CD14-positive monocyte (primary cell): ENCODE data around the gene PPP6R3. TPM values are rescaled to one million over a fixed set of nuclear protein-coding genes. Genes with fewer than 3 reads are reported as not detected.
A peak's percentile ranks its signal among the peaks of the same experiment; 100 is the strongest.

ENCODE experiments used
- DNase-seq, 3 donors: peaks; one replicate each; pipeline ENCODE4 v3.0.0-alpha.2; 2011 to 2022
- H2AFZ ChIP-seq: 2 replicates; pipeline ENCODE4 v1.6.0; 2012; ENCODE audit warnings: mild to moderate bottlenecking, low read depth, low read length, inconsistent platforms; ENCODE audit not compliant: insufficient read depth, poor library complexity, severe bottlenecking
- H3K27ac ChIP-seq, 2 donors: 1 replicate in 1 of 2; 2 replicates in 1 of 2; pipeline ENCODE4 v1.5.1; 2012 to 2013; ENCODE audit warnings: low read length in 2 of 2, control low read depth in 1 of 2, inconsistent platforms in 1 of 2, low read depth in 1 of 2, mild to moderate bottlenecking in 1 of 2
- H3K27me3 ChIP-seq, 2 donors: one replicate each; pipeline versions ENCODE4 v1.6.0 to v1.6.1; 2011 to 2013; ENCODE audit warnings: low read length in 2 of 2; ENCODE audit not compliant: control insufficient read depth in 2 of 2, insufficient read depth in 2 of 2
- H3K36me3 ChIP-seq, 2 donors: replicated peaks in 1 of 2; 1 replicate in 1 of 2; 2 replicates in 1 of 2; pipeline versions ENCODE4 v1.5.1 to v1.6.1; 2012 to 2013; ENCODE audit warnings: low read length in 2 of 2, control low read depth in 1 of 2, inconsistent platforms in 1 of 2, mild to moderate bottlenecking in 1 of 2; ENCODE audit not compliant: insufficient read depth in 2 of 2, control insufficient read depth in 1 of 2
- H3K4me1 ChIP-seq, 2 donors: 1 replicate in 1 of 2; 2 replicates in 1 of 2; pipeline versions ENCODE4 v1.5.1 to v1.6.1; 2012 to 2013; ENCODE audit warnings: low read length in 2 of 2, control low read depth in 1 of 2, inconsistent platforms in 1 of 2, mild to moderate bottlenecking in 1 of 2, moderate library complexity in 1 of 2; ENCODE audit not compliant: insufficient read depth in 2 of 2, control insufficient read depth in 1 of 2
- H3K4me2 ChIP-seq: replicated peaks from 2 replicates; pipeline ENCODE3; 2012; ENCODE audit warnings: low read length, moderate library complexity, mild to moderate bottlenecking; ENCODE audit not compliant: poor library complexity, severe bottlenecking; ENCODE audit errors: extremely low read depth
- H3K4me3 ChIP-seq, 3 experiments: fragments of 200-600 bp in 1 of 3; sonication (generic) in 1 of 3; replicated peaks in 1 of 3; 1 replicate in 2 of 3; 2 replicates in 1 of 3; pipeline ENCODE4 v1.5.1; 2011 to 2013; ENCODE audit warnings: low read length in 3 of 3, mild to moderate bottlenecking in 3 of 3, control low read depth in 2 of 3, low read depth in 2 of 3, inconsistent platforms in 1 of 3, moderate library complexity in 1 of 3
- H3K79me2 ChIP-seq: 2 replicates; pipeline ENCODE4 v1.6.0; 2012; ENCODE audit warnings: mild to moderate bottlenecking, control low read depth, inconsistent platforms, low read length, moderate library complexity; ENCODE audit not compliant: insufficient read depth
- H3K9ac ChIP-seq: 2 replicates; pipeline ENCODE4 v1.6.0; 2017; ENCODE audit warnings: low read length, mild to moderate bottlenecking; ENCODE audit not compliant: insufficient read depth, poor library complexity, severe bottlenecking
- H3K9me3 ChIP-seq, 2 donors: replicated peaks in 1 of 2; 1 replicate in 1 of 2; 2 replicates in 1 of 2; pipeline versions ENCODE4 v1.5.1 to v1.6.1; 2012 to 2013; ENCODE audit warnings: low read length in 2 of 2, control low read depth in 1 of 2; ENCODE audit not compliant: control insufficient read depth in 1 of 2, insufficient read depth in 1 of 2
- H4K20me1 ChIP-seq: 2 replicates; pipeline ENCODE4 v1.6.0; 2012; ENCODE audit warnings: mild to moderate bottlenecking, low read length, control low read depth, moderate library complexity; ENCODE audit not compliant: insufficient read depth
- H3K27ac Mint-ChIP-seq, 7 donors: one replicate each; pipeline ENCODE4 v1.8.0; 2020; ENCODE audit warnings: mild to moderate bottlenecking in 7 of 7, mixed read lengths in 7 of 7, moderate library complexity in 6 of 7, inconsistent platforms in 2 of 7
- H3K27me3 Mint-ChIP-seq, 3 donors: one replicate each; pipeline ENCODE4 v1.8.0; 2021 to 2022; ENCODE audit warnings: low read depth in 3 of 3, mild to moderate bottlenecking in 3 of 3, mixed read lengths in 3 of 3, moderate library complexity in 3 of 3, inconsistent platforms in 1 of 3
- H3K36me3 Mint-ChIP-seq, 2 donors: one replicate each; pipeline ENCODE4 v1.8.0; 2020; ENCODE audit warnings: mixed read lengths in 2 of 2, inconsistent platforms in 1 of 2, mild to moderate bottlenecking in 1 of 2
- H3K4me1 Mint-ChIP-seq: one replicate; pipeline ENCODE4 v1.8.0; 2020; ENCODE audit warnings: mild to moderate bottlenecking, mixed read lengths
- H3K4me3 Mint-ChIP-seq, 2 donors: one replicate each; pipeline ENCODE4 v1.8.0; 2020; ENCODE audit warnings: mild to moderate bottlenecking in 2 of 2, mixed read lengths in 2 of 2, moderate library complexity in 1 of 2
- H3K9me3 Mint-ChIP-seq, 7 donors: one replicate each; pipeline ENCODE4 v1.8.0; 2020 to 2022; ENCODE audit warnings: mixed read lengths in 7 of 7, mild to moderate bottlenecking in 6 of 7, moderate library complexity in 6 of 7, inconsistent platforms in 2 of 7
- WGBS: methylation state at CpG from one replicate; pipeline ENCODE4 v1.1.5; 2013; ENCODE audit warnings: missing lambda C conversion rate; ENCODE audit not compliant: insufficient coverage; 5-methylcytosine and 5-hydroxymethylcytosine counted together
- intact Hi-C, 2 donors: fragments of 100-400 bp; cut with micrococcal nuclease; formaldehyde crosslinking; loops; one replicate each; pipeline versions ENCODE4 v1.15.0 to v1.15.1; 2023
- polyA plus RNA-seq, 3 donors: library from polyadenylated mRNA; depleted of rRNA in 1 of 3; unstranded in 2 of 3; stranded (reverse) in 1 of 3; fragments of 300-500 nt in 2 of 3; fragments of >200 nt in 1 of 3; fragmentation: Illumina TruSeq in 2 of 3; gene quantifications; 1 replicate in 2 of 3; 2 replicates in 1 of 3; pipeline ENCODE4 v1.2.3, GENCODE V29; 2012 to 2021
- TF ChIP-seq, protein P1 (sequence below): fragments of 200-600 bp; IDR thresholded peaks from one replicate; pipeline ENCODE4 v1.8.0; 2022; ENCODE audit warnings: antibody characterized with exemption, mild to moderate bottlenecking

Gene PPP6R3
- polyA plus RNA-seq, 3 donors, result 22.9 to 39.4 (median 38.1) TPM

DNA sequence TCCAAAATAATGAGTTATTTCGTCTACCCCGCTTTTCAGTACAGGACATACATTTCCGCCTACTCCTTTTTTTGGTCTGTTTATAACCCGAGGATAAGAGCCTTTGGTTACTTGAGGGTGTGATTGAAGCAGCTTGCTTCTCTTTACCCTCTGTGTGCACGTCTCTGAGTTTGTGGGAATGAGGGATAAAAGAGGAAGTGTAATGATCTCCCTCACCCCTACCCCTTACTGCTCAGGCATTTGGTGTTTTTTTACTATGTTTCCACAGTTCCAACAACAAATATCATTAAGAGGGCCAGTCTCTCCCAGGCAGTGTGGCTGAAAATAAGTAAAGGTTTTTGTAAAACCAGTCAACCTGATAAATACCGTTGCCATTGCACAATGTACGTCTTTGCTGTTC lies 140.6 kb downstream of the PPP6R3 start:
- peaks cover 89 to 97% of the 10 kb centered on the region in 2 donors for H3K36me3 Mint-ChIP-seq
- H3K9me3 Mint-ChIP-seq, result no peaks in the 10 kb centered on the region
- no peak overlapping the region for H3K4me3 Mint-ChIP-seq
- peak overlapping the region in 1 of 7 donors; percentile 4 for H3K27ac Mint-ChIP-seq
- no peaks in the 10 kb centered on the region for H3K4me1 Mint-ChIP-seq
- Histone ChIP-seq H4K20me1 (peaks cover 19% of the 10 kb centered on the region), H3K36me3 (peaks cover 98 to 100% of the 10 kb centered on the region in 2 donors), H2AFZ (no peak overlapping the region), H3K4me2 (no peak overlapping the region), H3K4me3 (no peak overlapping the region), H3K4me1 (no peaks in the 10 kb centered on the region), H3K27ac (peak overlapping the region in 1 of 2 donors; percentile 17), H3K9ac (no peak overlapping the region), H3K9me3 (no peaks in the 10 kb centered on the region), H3K27me3 (no peaks in the 10 kb centered on the region), H3K79me2 (no peaks in the 10 kb centered on the region)
- no peak for DNase-seq
- H3K27me3 Mint-ChIP-seq, result no peaks in the 10 kb centered on the region
- TF ChIP-seq, protein P1, sequence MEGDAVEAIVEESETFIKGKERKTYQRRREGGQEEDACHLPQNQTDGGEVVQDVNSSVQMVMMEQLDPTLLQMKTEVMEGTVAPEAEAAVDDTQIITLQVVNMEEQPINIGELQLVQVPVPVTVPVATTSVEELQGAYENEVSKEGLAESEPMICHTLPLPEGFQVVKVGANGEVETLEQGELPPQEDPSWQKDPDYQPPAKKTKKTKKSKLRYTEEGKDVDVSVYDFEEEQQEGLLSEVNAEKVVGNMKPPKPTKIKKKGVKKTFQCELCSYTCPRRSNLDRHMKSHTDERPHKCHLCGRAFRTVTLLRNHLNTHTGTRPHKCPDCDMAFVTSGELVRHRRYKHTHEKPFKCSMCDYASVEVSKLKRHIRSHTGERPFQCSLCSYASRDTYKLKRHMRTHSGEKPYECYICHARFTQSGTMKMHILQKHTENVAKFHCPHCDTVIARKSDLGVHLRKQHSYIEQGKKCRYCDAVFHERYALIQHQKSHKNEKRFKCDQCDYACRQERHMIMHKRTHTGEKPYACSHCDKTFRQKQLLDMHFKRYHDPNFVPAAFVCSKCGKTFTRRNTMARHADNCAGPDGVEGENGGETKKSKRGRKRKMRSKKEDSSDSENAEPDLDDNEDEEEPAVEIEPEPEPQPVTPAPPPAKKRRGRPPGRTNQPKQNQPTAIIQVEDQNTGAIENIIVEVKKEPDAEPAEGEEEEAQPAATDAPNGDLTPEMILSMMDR, result no peak
- WGBS, result 88% methylated on average over 2 of the region's 7 CpGs
- intact Hi-C loops, result no loop called here

DNA sequence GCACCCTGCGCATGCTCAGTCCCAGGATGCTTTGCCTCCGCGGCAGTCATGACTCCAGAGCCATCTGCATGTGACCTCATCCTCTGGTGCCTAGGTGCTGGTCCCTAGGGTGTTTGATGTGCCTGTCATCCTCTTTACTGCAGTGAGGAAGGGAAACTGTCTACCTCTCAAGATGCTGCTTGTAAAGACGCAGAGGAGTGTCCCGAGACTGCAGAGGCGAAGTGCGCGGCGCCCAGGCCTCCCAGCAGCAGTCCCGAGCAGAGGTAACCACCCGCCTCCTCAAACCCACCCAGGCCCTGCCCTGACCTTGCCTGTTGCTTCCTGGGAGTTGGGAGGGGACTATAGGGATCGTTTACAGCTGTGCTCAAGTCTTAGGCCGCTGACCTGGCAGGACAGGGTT lies 149.2 kb downstream of the PPP6R3 start:
- no peaks in the 10 kb centered on the region for H3K9me3 Mint-ChIP-seq
- peaks cover 11% of the 10 kb centered on the region for H4K20me1 ChIP-seq
- no peak overlapping the region for H3K27ac ChIP-seq
- no peaks in the 10 kb centered on the region for H3K4me1 Mint-ChIP-seq
- H3K27me3 ChIP-seq, result no peaks in the 10 kb centered on the region
- no peaks in the 10 kb centered on the region for H3K79me2 ChIP-seq
- DNase-seq, result no peak
- H3K4me3 Mint-ChIP-seq, result no peak overlapping the region
- peaks cover 95 to 100% of the 10 kb centered on the region in 2 donors for H3K36me3 ChIP-seq
- H3K9ac ChIP-seq, result no peak overlapping the region
- no peaks in the 10 kb centered on the region for H3K4me1 ChIP-seq
- intact Hi-C loops, result loop anchor here in 1 of 2 donors (10.0 kb wide), 1 partner anchor 185 kb away; no protein-coding TSS in a partner anchor
- peaks cover 91 to 95% of the 10 kb centered on the region in 2 donors for H3K36me3 Mint-ChIP-seq
- H2AFZ ChIP-seq, result no peak overlapping the region
- no peaks in the 10 kb centered on the region for H3K27me3 Mint-ChIP-seq
- no peaks in the 10 kb centered on the region for H3K9me3 ChIP-seq
- TF ChIP-seq, protein P1, result no peak
- no peak overlapping the region for H3K4me3 ChIP-seq
- H3K4me2 ChIP-seq, result no peak overlapping the region
- 95% methylated on average over 4 of the region's 13 CpGs for WGBS
- H3K27ac Mint-ChIP-seq, result peak overlapping the region in 1 of 7 donors; percentile 11
